Calu3 (cell line): ENCODE results near the gene SLC25A21. TPM values are rescaled to one million over a fixed set of nuclear protein-coding genes. Genes with fewer than 3 reads are reported as not detected.

ENCODE experiments used
- BruUV-seq: library from RNA; stranded (reverse); fragments of 400-500 nt; replicated peaks from 2 replicates; lab custom pipeline; 2021; lab: Mats Ljungman, UMichigan
- CTCF ChIA-PET: fragments of 300-600 bp; sonication (Branson Sonifier 250); formaldehyde crosslinking; loops from one replicate; lab custom pipeline; 2022; ENCODE audit warnings: antibody characterized with exemption; lab: Charles Lee
- DNase-seq: peaks from one replicate; pipeline ENCODE4 v3.0.0; 2022
- H3K27ac Mint-ChIP-seq: one replicate; pipeline ENCODE4 v1.8.0; 2022; ENCODE audit warnings: mixed read lengths; ENCODE audit not compliant: unreplicated experiment
- H3K27me3 Mint-ChIP-seq: one replicate; pipeline ENCODE4 v1.8.0; 2022; ENCODE audit warnings: mixed read lengths; ENCODE audit not compliant: unreplicated experiment
- H3K36me3 Mint-ChIP-seq: one replicate; pipeline ENCODE4 v1.8.0; 2022; ENCODE audit warnings: mild to moderate bottlenecking, moderate library complexity, mixed read lengths; ENCODE audit not compliant: insufficient read depth, unreplicated experiment
- H3K4me1 Mint-ChIP-seq: one replicate; pipeline ENCODE4 v1.8.0; 2022; ENCODE audit warnings: mild to moderate bottlenecking, low read depth, mixed read lengths; ENCODE audit not compliant: unreplicated experiment
- H3K4me3 Mint-ChIP-seq: one replicate; pipeline ENCODE4 v1.8.0; 2022; ENCODE audit warnings: mild to moderate bottlenecking, low read depth, moderate library complexity, mixed read lengths; ENCODE audit not compliant: unreplicated experiment
- H3K9me3 Mint-ChIP-seq: one replicate; pipeline ENCODE4 v1.8.0; 2022; ENCODE audit warnings: low read depth, mixed read lengths; ENCODE audit not compliant: unreplicated experiment
- CTCF ChIP-seq: fragments of 200-600 bp; IDR thresholded peaks from one replicate; pipeline ENCODE4 v1.8.0; 2022; ENCODE audit warnings: antibody characterized with exemption; ENCODE audit not compliant: unreplicated experiment
- intact Hi-C: fragments of 100-400 bp; cut with micrococcal nuclease; formaldehyde crosslinking; loops from one replicate; pipeline ENCODE4 v1.10.0; 2022; ENCODE audit not compliant: unreplicated experiment
- total RNA-seq: library from RNA; stranded (reverse); gene quantifications from 2 replicates; pipeline ENCODE4 v1.2.3, GENCODE V29; 2022

The SLC25A21 gene
- total RNA-seq, 1 experiment from 2014 or later, result 1.4 TPM

- TSS peak; percentile 42 for BruUV-seq
- intact Hi-C loops, result loop anchor here (5.0 kb wide), 1 partner anchor 88 kb away; no protein-coding TSS in a partner anchor
- no peak for TF ChIP-seq CTCF
- peaks cover 2% of the 10 kb centered on the region for H3K27me3 Mint-ChIP-seq
- peaks cover 17% of the 10 kb centered on the region for H3K36me3 Mint-ChIP-seq
- H3K27ac Mint-ChIP-seq, result no peak overlapping the region
- no peak overlapping the region for H3K4me3 Mint-ChIP-seq
- no peaks in the 10 kb centered on the region for H3K9me3 Mint-ChIP-seq
- DNase-seq, result no peak
- CTCF ChIA-PET, result no interaction called here
- peaks cover 16% of the 10 kb centered on the region for H3K4me1 Mint-ChIP-seq
These were observed 507.8 kb downstream of the SLC25A21 start for GRCh38 chr14:36664322-36665193.

GRCh38 chr14:36663404-36664321 lies 508.7 kb downstream of the SLC25A21 start:
- intact Hi-C loops, result loop anchor here (5.0 kb wide), 1 partner anchor 89 kb away; no protein-coding TSS in a partner anchor
- no peak overlapping the region for H3K27ac Mint-ChIP-seq
- peaks cover 11% of the 10 kb centered on the region for H3K27me3 Mint-ChIP-seq
- H3K9me3 Mint-ChIP-seq, result no peaks in the 10 kb centered on the region
- H3K4me3 Mint-ChIP-seq, result no peak overlapping the region
- peaks cover 16% of the 10 kb centered on the region for H3K4me1 Mint-ChIP-seq
- no TSS peak for BruUV-seq
- peaks cover 17% of the 10 kb centered on the region for H3K36me3 Mint-ChIP-seq
- no peak for TF ChIP-seq CTCF
- CTCF ChIA-PET, result no interaction called here
- no peak for DNase-seq

- BruUV-seq, result no TSS peak
- intact Hi-C loops, result loop anchor here (5.0 kb wide), 1 partner anchor 90 kb away; no protein-coding TSS in a partner anchor
- Mint-ChIP-seq H3K27me3 (peaks cover 20% of the 10 kb centered on the region), H3K9me3 (no peaks in the 10 kb centered on the region), H3K27ac (peak overlapping the region; percentile 69), H3K4me3 (peak overlapping the region; percentile 87), H3K36me3 (peaks cover 17% of the 10 kb centered on the region), H3K4me1 (peaks cover 16% of the 10 kb centered on the region)
- DNase-seq, result no peak
- TF ChIP-seq CTCF, result no peak
- CTCF ChIA-PET, result no interaction called here
These were observed 509.6 kb downstream of the SLC25A21 start for GRCh38 chr14:36662543-36663403.

- intact Hi-C loops, result loop anchor here (5.0 kb wide), 1 partner anchor 90 kb away; no protein-coding TSS in a partner anchor
- no peak for TF ChIP-seq CTCF
- CTCF ChIA-PET, result no interaction called here
- no peak for DNase-seq
- Mint-ChIP-seq H3K4me3 (peak overlapping the region; percentile 87), H3K9me3 (no peaks in the 10 kb centered on the region), H3K4me1 (peaks cover 16% of the 10 kb centered on the region), H3K27ac (peak overlapping the region; percentile 69), H3K27me3 (peaks cover 26% of the 10 kb centered on the region), H3K36me3 (peaks cover 17% of the 10 kb centered on the region)
- no TSS peak for BruUV-seq
These were observed 510.2 kb downstream of the SLC25A21 start for GRCh38 chr14:36662258-36662542.
